HG03378 (cell line): ENCODE measurements around the gene SPEF1.

Source experiments
- ATAC-seq: cut with Tn5 transposase; IDR thresholded peaks from one replicate; pipeline ENCODE4 v1.9.1; 2021; ENCODE audit warnings: mild to moderate bottlenecking, moderate library complexity; ENCODE audit not compliant: unreplicated experiment

The SPEF1 gene

GRCh38 chr20:3733119-3733995, 47.9 kb downstream of the SPEF1 start:
- no peak for ATAC-seq

- ATAC-seq = no peak
Observed at GRCh38 chr20:3732327-3733118, 48.7 kb downstream of the SPEF1 start, which contains the start of gene HSPA12B. Gene HSPA12B, plus strand, starts transcription at chr20:3732685. Its CDS starts 5,990 bp downstream, at chr20:3738675.

- no peak for ATAC-seq
Observed at GRCh38 chr20:3731944-3732326, 49.3 kb downstream of the SPEF1 start.

GRCh38 chr20:3730803-3731672, 50.2 kb downstream of the SPEF1 start:
- ATAC-seq = no peak

- ATAC-seq = no peak
Observed at GRCh38 chr20:3729811-3730540, 51.3 kb downstream of the SPEF1 start.

- no peak for ATAC-seq
Observed at GRCh38 chr20:3729378-3729777, 51.9 kb downstream of the SPEF1 start.

- no peak for ATAC-seq
Observed at GRCh38 chr20:3728876-3729275, 52.4 kb downstream of the SPEF1 start.

- ATAC-seq = no peak
Observed at GRCh38 chr20:3728354-3728753, 52.9 kb downstream of the SPEF1 start.
